Stomach (tissue), 4 donors: Measurements from ENCODE around the gene EPDR1.

Experiments
- CTCF ChIP-seq, 7 experiments: fragments of 450-650 bp in 4 of 7; fragments of 200-600 bp in 3 of 7; sonication (generic) in 3 of 7; IDR thresholded peaks; one replicate each; pipeline ENCODE4 v1.5.1; 2016 to 2019; ENCODE audit warnings: antibody characterized with exemption in 7 of 7, control low read depth in 2 of 7, mild to moderate bottlenecking in 1 of 7
- POLR2A ChIP-seq, 4 donors: fragments of 450-650 bp; IDR thresholded peaks; one replicate each; pipeline ENCODE4 v1.6.1; 2016; ENCODE audit warnings: antibody characterized with exemption in 4 of 4, control low read depth in 2 of 4, mild to moderate bottlenecking in 1 of 4, moderate library complexity in 1 of 4

DNA sequence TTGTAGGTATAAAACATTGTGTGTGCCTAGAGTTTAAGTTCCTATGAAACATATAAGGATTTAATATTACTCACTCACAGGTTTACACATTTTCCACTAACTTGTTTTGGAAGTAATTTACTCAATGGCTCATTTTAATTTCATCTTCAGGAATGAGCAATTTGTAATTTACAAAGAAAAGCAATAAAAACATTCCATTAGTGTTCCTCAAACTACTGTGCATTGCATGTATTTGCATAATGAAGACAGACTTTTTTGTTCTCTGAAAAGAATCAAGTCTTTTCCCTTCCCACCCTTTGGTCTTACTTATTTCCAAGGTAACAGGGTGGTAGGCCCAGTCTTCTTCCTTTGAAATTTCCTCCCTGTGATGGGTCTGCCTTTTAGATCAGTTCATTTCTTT is 61.2 kb downstream of the EPDR1 start:
- no peak for TF ChIP-seq CTCF (IDR thresholded peaks at IDR 0.05)
- TF ChIP-seq POLR2A (IDR thresholded peaks at IDR 0.05) = no peak
